Cardiac fibroblast (primary cell): ENCODE data around the gene TEX11.
"Not testable (repeated sequence)": the region's sequence is repeated elsewhere in the genome, so short reads cannot be mapped to it uniquely, and the experiment has no call there.

ENCODE experiments used
- DNase-seq, 2 donors: peaks; one replicate each; pipeline versions ENCODE4 v3.0.0 to v3.0.0-alpha.2; 2010; ENCODE audit warnings: low read depth in 2 of 2
- H3K4me3 ChIP-seq, 2 donors: replicated peaks in 1 of 2; 1 replicate in 1 of 2; 2 replicates in 1 of 2; pipeline ENCODE4 v1.5.1; 2011; ENCODE audit warnings: low read depth in 2 of 2, low read length in 2 of 2, mild to moderate bottlenecking in 2 of 2, moderate library complexity in 1 of 2
- CTCF ChIP-seq: IDR thresholded peaks from one replicate; pipeline ENCODE4 v1.5.1; 2011; ENCODE audit warnings: low read depth, mild to moderate bottlenecking, low read length, inconsistent platforms

TEX11 gene

DNA sequence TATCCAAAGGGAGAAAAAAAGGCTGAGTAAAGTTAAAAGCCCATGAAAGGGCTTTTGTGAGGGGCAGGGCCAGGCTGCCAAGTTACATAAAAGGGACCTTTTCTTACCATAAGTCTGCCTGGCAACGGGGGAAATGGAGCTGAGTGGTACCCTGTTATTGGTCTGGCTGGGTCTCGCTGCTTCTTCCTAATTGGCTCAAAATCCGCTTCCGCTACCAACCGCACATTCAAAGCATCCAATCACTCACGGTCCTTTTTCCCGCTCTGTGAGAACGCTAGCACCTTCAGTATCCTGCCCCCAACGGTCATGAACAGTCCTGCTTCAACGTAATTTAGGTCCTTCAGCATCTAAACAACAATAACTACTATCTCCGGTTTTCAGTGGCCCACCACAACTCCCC is 611 bp downstream of the TEX11 start:
- no peak for DNase-seq
- H3K4me3 ChIP-seq = no peak overlapping the region
- no peak for TF ChIP-seq CTCF

DNA sequence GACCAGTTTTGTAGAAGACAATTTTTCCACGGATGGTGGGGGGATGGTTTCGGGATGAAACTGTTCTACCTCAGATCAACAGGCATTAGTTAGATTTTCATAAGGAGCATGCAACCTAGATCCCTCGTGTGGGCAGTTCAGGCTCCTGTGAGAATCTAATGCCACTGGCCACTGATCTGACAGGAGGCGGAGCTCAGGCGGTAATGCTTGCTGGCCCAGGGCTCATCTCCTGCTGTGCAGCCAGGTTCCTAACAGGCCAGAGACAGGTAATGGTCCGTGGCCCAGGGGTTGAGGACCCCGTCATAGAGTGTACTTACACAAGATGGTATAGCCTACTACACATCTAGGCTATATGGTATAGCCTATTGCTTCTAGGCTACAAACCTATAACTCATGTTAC is 7.0 kb downstream of the TEX11 start:
- no peak overlapping the region for H3K4me3 ChIP-seq
- DNase-seq = no peak
- no peak for TF ChIP-seq CTCF

GRCh38 chrX:70890441-70890840 is 18.1 kb downstream of the TEX11 start:
- not testable (repeated sequence) for H3K4me3 ChIP-seq, DNase-seq

DNA sequence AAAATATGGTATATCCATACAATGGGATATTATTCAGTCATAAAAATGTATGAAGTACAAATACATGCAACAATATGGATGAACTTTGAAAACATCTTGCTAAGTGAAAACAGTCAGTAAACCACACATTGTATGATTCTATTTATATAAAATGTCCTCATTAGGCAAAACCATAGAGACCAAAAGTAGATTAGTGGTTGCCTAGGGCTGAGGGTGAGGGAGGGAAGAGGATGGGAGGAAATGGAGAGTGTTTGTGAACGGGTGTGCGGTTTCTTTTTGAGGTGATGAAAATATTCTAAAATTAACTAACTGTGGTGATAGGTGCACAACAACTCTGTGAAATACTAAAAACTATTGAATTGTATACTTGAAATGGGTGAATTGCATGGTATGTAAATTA is 29.6 kb downstream of the TEX11 start:
- H3K4me3 ChIP-seq = no peak overlapping the region
- TF ChIP-seq CTCF = no peak
- no peak for DNase-seq

DNA sequence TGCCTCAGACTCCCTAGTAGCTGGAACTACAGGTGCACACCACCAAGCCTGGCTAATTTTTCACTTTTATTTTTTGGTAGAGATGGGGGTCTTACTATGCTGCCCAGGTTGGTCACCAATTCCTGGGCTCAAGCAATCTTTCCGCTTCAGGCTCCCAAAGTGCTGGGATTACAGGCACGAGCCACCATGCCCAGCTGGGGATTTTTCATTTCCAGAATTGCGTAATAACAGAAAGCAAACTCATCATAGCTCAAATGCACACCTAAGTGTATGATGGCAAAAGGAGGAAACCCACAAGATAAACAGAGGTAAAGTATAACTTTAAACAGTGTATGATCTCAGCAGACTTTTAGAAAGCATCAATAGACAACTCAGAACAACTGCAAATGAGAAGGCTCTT is 56.2 kb downstream of the TEX11 start:
- no peak overlapping the region for H3K4me3 ChIP-seq
- DNase-seq = no peak
- TF ChIP-seq CTCF = no peak

DNA sequence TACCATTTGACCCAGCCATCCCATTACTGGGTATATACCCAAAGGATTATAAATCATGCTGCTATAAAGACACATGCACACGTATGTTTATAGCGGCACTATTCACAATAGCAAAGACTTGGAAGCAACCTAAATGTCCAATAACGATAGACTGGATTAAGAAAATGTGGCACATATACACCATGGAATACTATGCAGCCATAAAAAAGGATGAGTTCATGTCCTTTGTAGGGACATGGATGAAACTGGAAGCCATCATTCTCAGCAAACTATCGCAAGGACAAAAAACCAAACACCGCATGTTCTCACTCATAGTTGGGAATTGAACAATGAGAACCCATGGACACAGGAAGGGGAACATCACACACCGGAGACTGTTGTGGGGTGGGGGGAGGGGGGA is 64.4 kb downstream of the TEX11 start:
- not testable (repeated sequence) for H3K4me3 ChIP-seq, DNase-seq

- not testable (repeated sequence) for H3K4me3 ChIP-seq, DNase-seq
These were observed 64.9 kb downstream of the TEX11 start for GRCh38 chrX:70843620-70844019.

GRCh38 chrX:70834589-70834988 is 73.9 kb downstream of the TEX11 start:
- DNase-seq = no peak
- TF ChIP-seq CTCF = no peak
- H3K4me3 ChIP-seq = no peak overlapping the region

GRCh38 chrX:70826715-70827114 is 81.8 kb downstream of the TEX11 start:
- H3K4me3 ChIP-seq = no peak overlapping the region
- no peak for TF ChIP-seq CTCF
- no peak for DNase-seq
